ENCODE data around the gene CCR4. TPM values are rescaled to one million over a fixed set of nuclear protein-coding genes. Genes with fewer than 3 reads are reported as not detected.

The CCR4 gene
- total and polyA plus RNA-seq, 10 of the 15 experiments (the other 5 are each of a cell fraction or from before 2014, with no cell fraction given), result 0.41 to 12.4 (median 5.3) TPM

GRCh38 chr3:32950516-32950915 is 928 bp upstream of the CCR4 start:
- in situ Hi-C loops (cut with MboI), result loop anchor here (5.0 to 10.0 kb wide), 3 partner anchors 132 to 834 kb away; no protein-coding TSS in a partner anchor
- DNase-seq (ENCODE audit: low read depth, low spot score) (no peak), ATAC-seq (no peak), FAIRE-seq (no peak)
- ChIA-PET CTCF (interaction anchor here (1.2 to 7.7 kb wide), 5 partner anchors 10 to 422 kb away, joined by 3 to 182 read pairs (median 4); no protein-coding TSS in a partner anchor), RAD21 (ENCODE audit: unreplicated experiment) (interaction anchor here (1.5 to 6.2 kb wide), 4 partner anchors 10 to 181 kb away, joined by 3 to 67 read pairs (median 4); no protein-coding TSS in a partner anchor), SMC1A (ENCODE audit: uncharacterized antibody, unreplicated experiment) (interaction anchor here (0.9 to 5.8 kb wide), 10 partner anchors 11 to 422 kb away, joined by 3 to 92 read pairs (median 4); no protein-coding TSS in a partner anchor), POLR2A (interaction anchor here (0.9 kb wide), 1 partner anchor 38 kb away, joined by 3 read pairs; no protein-coding TSS in a partner anchor)
- Histone ChIP-seq H3K9me3 (replicated peaks; ENCODE audit: control insufficient read depth, insufficient read depth, low read length) (no peaks in the 10 kb centered on the region), H3K36me3 (ENCODE audit: control insufficient read depth in 2 of 2, insufficient read depth in 2 of 2, low read length in 1 of 2) (no peaks in the 10 kb centered on the region), H3K4me3 (no peak overlapping the region), H2AFZ (ENCODE audit: control insufficient read depth, low read depth, low read length) (no peak overlapping the region), H3K4me1 (ENCODE audit: control insufficient read depth, insufficient read depth, low read length) (peaks cover 7% of the 10 kb centered on the region; the same call in 1 of the 2 replicates), H4K20me1 (ENCODE audit: control insufficient read depth, insufficient read depth) (no peaks in the 10 kb centered on the region), H3K79me2 (ENCODE audit: control insufficient read depth, insufficient read depth, low read length) (no peaks in the 10 kb centered on the region), H3K27me3 (replicated peaks in 1 of 2; ENCODE audit: control insufficient read depth in 2 of 2, insufficient read depth in 2 of 2, low read length in 1 of 2) (no peaks in the 10 kb centered on the region), H3K9ac (ENCODE audit: control insufficient read depth, insufficient read depth, low read length) (no peak overlapping the region), H3K27ac (ENCODE audit: control insufficient read depth, insufficient read depth) (no peak overlapping the region), H3K4me2 (ENCODE audit: control insufficient read depth, insufficient read depth) (no peak overlapping the region)
- no TSS peak for BruUV-seq (replicated peaks)
- TF ChIP-seq POLR2AphosphoS5 (IDR thresholded peaks at IDR 0.05; ENCODE audit: low read length) (no peak), SP1 (IDR thresholded peaks at IDR 0.05; ENCODE audit: low read depth, low read length) (no peak), ASH2L (IDR thresholded peaks at IDR 0.05; ENCODE audit: borderline replicate concordance, low read depth) (no peak), MLLT1 (IDR thresholded peaks at IDR 0.05) (no peak), MAX (IDR thresholded peaks at IDR 0.05; ENCODE audit: low read depth, low read length) (no peak), ELK1 (IDR thresholded peaks at IDR 0.05; ENCODE audit: low read depth, low read length) (no peak)
- intact Hi-C loops (cut with micrococcal nuclease; ENCODE audit: unreplicated experiment), result loop anchor here (5.0 kb wide), 1 partner anchor 37 kb away; no protein-coding TSS in a partner anchor
- 83% methylated on average over 3 of the region's 3 CpGs for WGBS (ENCODE audit: insufficient coverage, insufficient replicate concordance, low lambda C conversion rate, missing lambda C conversion rate)

All from GM12878 (cell line).